Fibroblast of mammary gland (primary cell): Measurements from ENCODE around the gene CHN2.

ENCODE experiments used
- DNase-seq: peaks from one replicate; pipeline ENCODE4 v3.0.0-alpha.2; 2010; ENCODE audit warnings: low read depth
- H3K4me3 ChIP-seq: 2 replicates; pipeline ENCODE4 v1.5.1; 2011; ENCODE audit warnings: low read depth, mild to moderate bottlenecking, low read length, moderate library complexity; ENCODE audit not compliant: control insufficient read depth
- TF ChIP-seq, protein P1 (sequence below): conservative IDR thresholded peaks from 2 replicates; pipeline ENCODE4 v1.5.1; 2011; ENCODE audit warnings: low read depth, low read length, inconsistent platforms; ENCODE audit not compliant: control insufficient read depth, insufficient read depth

CHN2 gene

DNA sequence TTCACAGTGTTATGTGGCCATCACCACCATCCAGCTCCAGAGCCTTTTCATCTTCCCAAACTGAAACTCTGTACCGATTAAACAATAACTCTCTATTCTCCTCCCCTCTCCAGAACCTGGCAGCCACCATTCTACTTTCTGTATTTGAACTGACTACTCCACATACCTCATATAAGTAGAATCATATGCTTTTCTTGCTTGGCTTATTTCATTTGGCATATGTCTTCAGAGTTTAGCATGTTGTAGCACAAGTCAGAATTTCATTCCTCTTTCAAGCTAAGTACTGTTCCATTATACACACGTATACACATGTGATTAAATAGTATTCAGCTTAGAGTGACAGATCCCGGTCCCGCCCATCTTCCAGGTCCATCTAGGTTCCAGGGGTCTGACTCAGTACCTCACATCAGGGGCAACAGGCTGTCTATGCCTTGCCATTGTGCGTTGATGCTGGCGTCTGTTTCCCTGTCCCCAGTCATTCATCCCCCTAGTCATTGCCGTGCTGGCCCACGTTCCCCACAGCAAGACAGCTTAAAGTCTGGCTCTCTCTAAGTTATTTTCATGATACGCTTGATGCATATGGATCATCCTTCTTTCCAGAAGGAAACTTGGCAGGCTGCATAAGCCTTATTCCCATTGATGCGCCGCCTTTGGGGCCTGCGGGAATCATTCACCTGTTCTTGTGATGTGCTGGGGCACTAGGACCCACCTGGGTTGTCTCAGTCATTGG is 108.3 kb downstream of the CHN2 start:
- H3K4me3 ChIP-seq = no peak overlapping the region
- TF ChIP-seq, protein P1, sequence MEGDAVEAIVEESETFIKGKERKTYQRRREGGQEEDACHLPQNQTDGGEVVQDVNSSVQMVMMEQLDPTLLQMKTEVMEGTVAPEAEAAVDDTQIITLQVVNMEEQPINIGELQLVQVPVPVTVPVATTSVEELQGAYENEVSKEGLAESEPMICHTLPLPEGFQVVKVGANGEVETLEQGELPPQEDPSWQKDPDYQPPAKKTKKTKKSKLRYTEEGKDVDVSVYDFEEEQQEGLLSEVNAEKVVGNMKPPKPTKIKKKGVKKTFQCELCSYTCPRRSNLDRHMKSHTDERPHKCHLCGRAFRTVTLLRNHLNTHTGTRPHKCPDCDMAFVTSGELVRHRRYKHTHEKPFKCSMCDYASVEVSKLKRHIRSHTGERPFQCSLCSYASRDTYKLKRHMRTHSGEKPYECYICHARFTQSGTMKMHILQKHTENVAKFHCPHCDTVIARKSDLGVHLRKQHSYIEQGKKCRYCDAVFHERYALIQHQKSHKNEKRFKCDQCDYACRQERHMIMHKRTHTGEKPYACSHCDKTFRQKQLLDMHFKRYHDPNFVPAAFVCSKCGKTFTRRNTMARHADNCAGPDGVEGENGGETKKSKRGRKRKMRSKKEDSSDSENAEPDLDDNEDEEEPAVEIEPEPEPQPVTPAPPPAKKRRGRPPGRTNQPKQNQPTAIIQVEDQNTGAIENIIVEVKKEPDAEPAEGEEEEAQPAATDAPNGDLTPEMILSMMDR = no peak
- DNase-seq = no peak

DNA sequence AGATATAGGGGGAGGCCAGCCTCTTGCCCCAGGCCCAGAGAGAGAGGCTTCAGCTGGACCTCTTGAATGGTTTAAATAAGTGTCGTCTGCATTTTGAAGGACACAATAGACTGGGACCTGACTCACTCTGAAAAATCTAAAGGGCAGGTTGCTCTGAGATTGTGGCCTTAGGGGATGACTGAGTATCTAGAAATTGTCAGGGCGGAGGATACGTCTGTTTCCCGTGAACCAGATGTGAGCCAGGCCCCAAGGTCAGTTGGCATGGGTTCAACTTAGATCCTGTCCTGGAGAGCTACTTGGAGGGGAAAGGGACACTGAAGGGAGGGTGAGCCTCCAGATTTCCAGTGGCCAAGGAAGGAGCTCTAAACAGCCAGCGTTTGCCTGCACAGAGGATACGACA is 110.2 kb downstream of the CHN2 start:
- TF ChIP-seq, protein P1 = no peak
- no peak for DNase-seq
- no peak overlapping the region for H3K4me3 ChIP-seq

DNA sequence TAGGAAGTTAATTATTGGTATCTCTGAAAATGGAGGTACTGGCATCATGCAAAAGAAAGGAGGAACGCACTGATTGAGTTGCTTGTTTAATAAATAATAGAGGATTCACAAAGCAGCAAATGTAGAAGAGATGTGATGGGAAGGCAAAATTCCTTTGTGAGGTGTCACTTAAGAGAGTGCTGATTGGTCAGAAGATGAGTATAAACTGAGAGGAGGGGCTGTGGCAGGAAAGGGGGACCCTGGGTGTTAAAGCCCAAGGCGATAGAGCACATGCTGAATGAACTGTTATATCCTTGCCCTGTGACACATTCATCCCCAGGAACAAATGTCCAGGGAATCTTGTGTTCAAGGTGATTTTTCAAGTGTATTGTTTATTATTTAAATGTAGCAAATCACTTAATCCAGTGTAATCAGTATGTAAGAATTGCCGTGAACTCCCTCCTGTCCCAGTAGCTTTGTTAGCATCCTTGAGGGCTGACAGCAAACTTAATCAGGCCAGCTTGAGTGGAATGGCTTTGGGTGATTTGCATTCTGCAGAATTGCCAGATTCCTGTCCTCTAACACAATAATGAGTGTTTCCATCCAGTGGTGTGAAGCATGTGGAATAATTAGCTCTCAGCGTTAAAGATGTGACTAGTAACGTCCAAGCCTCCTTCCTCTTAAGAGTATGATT is 111.9 kb downstream of the CHN2 start:
- no peak overlapping the region for H3K4me3 ChIP-seq
- DNase-seq = no peak
- TF ChIP-seq, protein P1 = no peak

DNA sequence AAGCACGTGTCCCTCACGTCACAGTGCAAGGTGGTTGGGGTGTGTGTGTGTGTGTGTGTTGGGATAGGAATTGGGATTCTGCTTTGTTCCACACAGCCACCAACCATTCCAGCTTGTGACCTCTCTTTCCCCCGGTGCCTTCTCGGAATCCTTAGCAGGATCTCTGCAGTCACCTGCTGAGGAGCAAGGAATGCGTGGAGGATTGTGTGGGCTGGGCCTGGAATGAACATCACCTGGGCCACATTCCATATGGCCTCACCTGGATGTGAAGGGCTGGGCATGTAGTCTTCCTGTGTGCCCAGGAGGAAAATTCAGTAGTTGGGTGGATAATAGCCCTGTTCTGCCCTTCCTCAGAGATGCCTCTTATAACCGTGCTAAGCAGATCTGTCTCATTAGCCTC is 113.8 kb downstream of the CHN2 start:
- H3K4me3 ChIP-seq = no peak overlapping the region
- TF ChIP-seq, protein P1 = no peak
- no peak for DNase-seq

DNA sequence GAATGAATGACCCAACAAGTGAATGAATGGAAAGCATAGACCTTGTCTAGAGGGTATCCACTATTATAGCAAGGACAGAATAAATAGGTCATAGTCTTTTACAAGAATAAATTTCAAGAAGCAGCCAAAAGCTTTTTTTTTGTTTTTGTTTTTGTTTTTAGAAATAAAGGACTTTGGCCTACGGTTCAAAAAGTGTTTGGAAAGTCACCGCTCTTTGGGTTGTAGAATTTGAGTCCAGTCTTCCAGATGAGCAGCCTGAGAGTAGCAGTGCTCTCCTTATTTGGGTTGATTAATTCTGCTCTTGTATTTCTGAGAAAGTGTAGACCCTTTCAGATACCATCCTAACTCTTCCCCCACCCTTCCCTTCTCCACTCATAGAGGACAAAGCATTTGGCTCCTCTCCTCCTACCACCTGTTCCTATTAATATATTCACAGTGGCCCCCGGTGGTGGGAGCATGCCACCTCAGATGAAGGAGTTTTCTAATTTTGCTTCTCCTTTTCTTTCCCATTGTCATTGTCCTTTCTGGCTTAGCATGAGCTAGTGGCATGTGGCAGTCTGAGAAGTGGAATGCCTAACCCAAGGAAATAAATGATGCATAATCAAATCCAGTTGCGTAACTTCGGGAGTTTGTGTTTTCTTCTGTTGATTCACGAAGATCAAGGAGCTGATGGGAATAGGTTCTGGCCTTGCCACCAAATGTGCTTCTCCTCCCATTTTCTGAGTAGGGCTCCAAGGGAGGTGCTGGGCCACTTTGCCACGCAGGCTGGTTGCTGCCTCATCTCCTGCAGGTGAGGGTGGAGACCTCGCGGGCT is 114.7 kb downstream of the CHN2 start:
- no peak for DNase-seq
- no peak overlapping the region for H3K4me3 ChIP-seq
- TF ChIP-seq, protein P1 = peak; percentile 25

DNA sequence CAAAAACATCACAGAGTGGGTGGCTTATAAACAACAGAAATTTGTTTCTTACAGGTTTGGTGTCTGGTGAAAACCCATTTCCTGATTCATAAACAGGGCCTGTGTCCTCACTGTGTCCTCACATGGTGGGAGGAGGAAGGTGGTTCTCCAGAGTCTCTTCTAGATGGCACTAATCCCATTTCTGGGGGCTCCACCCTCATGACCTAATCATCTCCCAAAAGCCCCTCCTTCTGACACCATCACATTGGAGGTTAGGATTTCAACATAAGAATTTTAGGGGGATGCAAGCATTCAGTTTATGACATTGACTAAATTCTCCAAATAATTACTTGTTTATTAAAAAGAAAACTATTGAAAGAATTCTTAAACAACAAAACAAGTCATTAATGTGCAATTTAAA is 116.0 kb downstream of the CHN2 start:
- no peak for DNase-seq
- H3K4me3 ChIP-seq = no peak overlapping the region
- TF ChIP-seq, protein P1 = no peak
